Kidney (tissue), 14 donors: ENCODE data around the gene CDK1. TPM values are rescaled to one million over a fixed set of nuclear protein-coding genes. Genes with fewer than 3 reads are reported as not detected.

Experiments used
- DNase-seq, 5 donors: peaks; one replicate each; pipeline ENCODE4 v3.0.0-alpha.2; 2013 to 2020
- FAIRE-seq: peaks from 2 replicates; lab custom pipeline; 2012; peaks lifted over from hg19 to GRCh38; lab: Jason Lieb, UNC
- H3K27ac ChIP-seq, 2 donors: one replicate each; pipeline ENCODE4 v1.7.0; 2013; ENCODE audit warnings: low read depth in 2 of 2, low read length in 2 of 2, inconsistent platforms in 1 of 2
- H3K27me3 ChIP-seq: one replicate; pipeline ENCODE4 v1.7.1; 2013; ENCODE audit warnings: low read length, inconsistent platforms; ENCODE audit not compliant: control insufficient read depth, insufficient read depth
- H3K36me3 ChIP-seq, 3 donors: one replicate each; pipeline versions ENCODE4 v1.7.0 to v1.7.1; 2013; ENCODE audit warnings: low read length in 3 of 3, control low read depth in 1 of 3, inconsistent platforms in 1 of 3; ENCODE audit not compliant: insufficient read depth in 3 of 3, control insufficient read depth in 2 of 3
- H3K4me1 ChIP-seq, 3 donors: one replicate each; pipeline versions ENCODE4 v1.7.0 to v1.7.1; 2013; ENCODE audit warnings: low read length in 3 of 3, inconsistent platforms in 1 of 3, low read depth in 1 of 3; ENCODE audit not compliant: control insufficient read depth in 2 of 3, insufficient read depth in 2 of 3
- H3K4me3 ChIP-seq, 3 donors: one replicate each; pipeline versions ENCODE4 v1.7.0 to v1.8.1; 2013; ENCODE audit warnings: low read length in 3 of 3, control low read depth in 1 of 3, inconsistent platforms in 1 of 3
- H3K9ac ChIP-seq, 3 donors: one replicate each; pipeline versions ENCODE4 v1.7.0 to v1.7.1; 2013; ENCODE audit warnings: low read length in 3 of 3, control low read depth in 1 of 3, inconsistent platforms in 1 of 3
- H3K9me3 ChIP-seq, 3 donors: one replicate each; pipeline versions ENCODE4 v1.7.0 to v1.7.1; 2013; ENCODE audit warnings: low read length in 3 of 3, control low read depth in 1 of 3, inconsistent platforms in 1 of 3; ENCODE audit not compliant: control insufficient read depth in 2 of 3, insufficient read depth in 1 of 3
- CTCF ChIP-seq: IDR thresholded peaks from 3 replicates; pipeline ENCODE4 v1.5.1; 2012; ENCODE audit warnings: mild to moderate bottlenecking, moderate library complexity, borderline replicate concordance; ENCODE audit not compliant: insufficient read depth; ENCODE audit errors: extremely low read depth
- intact Hi-C: fragments of 100-400 bp; cut with DNase I; formaldehyde crosslinking; loops from one replicate; pipeline ENCODE4 v1.11.1; 2022
- polyA plus RNA-seq: library from polyadenylated mRNA; stranded (reverse); fragments of 350-450 nt; fragmentation: Illumina TruSeq; extraction: RNeasy Lipid Tissue Mini Kit (QIAGEN cat#74804); gene quantifications from one replicate; pipeline ENCODE4 v1.2.3, GENCODE V29; 2014; ENCODE audit warnings: low read depth, low replicate concordance; ENCODE audit not compliant: insufficient read depth
- total RNA-seq: library from RNA; stranded (reverse); fragmentation: NEBNext Ultra II Directional; extraction: Animal tissue kit (Norgen Biotek cat#: 25700); gene quantifications from one replicate; pipeline ENCODE4 v1.2.1, GENCODE V29; 2021
- donor health status: control.
- donor health status: control.
- donor health status: control.
- donor health status: control.
- donor health status: control.
- donor health status: DM: yes; HTN: yes; CAD: no.
- donor health status: Normal renal cell carcinoma (clear cell type).

The CDK1 gene
- total and polyA plus RNA-seq, 2 donors from 2014 or later, result 3.1 to 3.3 TPM

- no peaks in the 10 kb centered on the region for H3K9me3 ChIP-seq
- H3K9ac ChIP-seq, result no peak overlapping the region
- intact Hi-C loops, result no loop called here
- no peaks in the 10 kb centered on the region for H3K36me3 ChIP-seq
- peaks cover 8% of the 10 kb centered on the region for H3K27me3 ChIP-seq
- peaks cover 0 to 4% (median 0%) of the 10 kb centered on the region in 3 donors for H3K4me1 ChIP-seq
- no peak for TF ChIP-seq CTCF
- no peak for FAIRE-seq
- no peak overlapping the region for H3K4me3 ChIP-seq
- no peak for DNase-seq
- no peak overlapping the region for H3K27ac ChIP-seq
These were observed 41.0 kb upstream of the CDK1 start for GRCh38 chr10:60737242-60737641.

GRCh38 chr10:60739558-60739957 is 38.7 kb upstream of the CDK1 start:
- DNase-seq (no peak), FAIRE-seq (peak; percentile 45)
- no peak overlapping the region for H3K9ac ChIP-seq
- intact Hi-C loops, result no loop called here
- no peaks in the 10 kb centered on the region for H3K36me3 ChIP-seq
- H3K4me3 ChIP-seq, result no peak overlapping the region
- H3K27ac ChIP-seq, result no peak overlapping the region
- H3K27me3 ChIP-seq, result peaks cover 2% of the 10 kb centered on the region
- no peaks in the 10 kb centered on the region for H3K9me3 ChIP-seq
- no peak for TF ChIP-seq CTCF
- no peaks in the 10 kb centered on the region for H3K4me1 ChIP-seq

- intact Hi-C loops, result no loop called here
- DNase-seq (no peak), FAIRE-seq (no peak)
- TF ChIP-seq CTCF, result no peak
- H3K27ac ChIP-seq, result no peak overlapping the region
- H3K27me3 ChIP-seq, result no peaks in the 10 kb centered on the region
- no peaks in the 10 kb centered on the region for H3K4me1 ChIP-seq
- no peaks in the 10 kb centered on the region for H3K36me3 ChIP-seq
- H3K9me3 ChIP-seq, result no peaks in the 10 kb centered on the region
- no peak overlapping the region for H3K9ac ChIP-seq
- no peak overlapping the region for H3K4me3 ChIP-seq
These were observed 35.8 kb upstream of the CDK1 start for GRCh38 chr10:60742512-60742911.
